Measurements from ENCODE around the gene CDK8. TPM values are rescaled to one million over a fixed set of nuclear protein-coding genes. Genes with fewer than 3 reads are reported as not detected.

The CDK8 gene
- total and polyA plus RNA-seq, 10 of the 15 experiments (the other 5 are each of a cell fraction or from before 2014, with no cell fraction given) = 8.6 to 23.5 (median 12.5) TPM

GRCh38 chr13:26327940-26328725, 74.2 kb downstream of the CDK8 start:
- Histone ChIP-seq H3K79me2 (ENCODE audit: control insufficient read depth, insufficient read depth, low read length) (no peaks in the 10 kb centered on the region; the same call in 1 of the 2 replicates), H3K27me3 (replicated peaks in 1 of 2; ENCODE audit: control insufficient read depth in 2 of 2, insufficient read depth in 2 of 2, low read length in 1 of 2) (no peaks in the 10 kb centered on the region), H3K4me1 (ENCODE audit: control insufficient read depth, insufficient read depth, low read length) (no peaks in the 10 kb centered on the region), H4K20me1 (ENCODE audit: control insufficient read depth, insufficient read depth) (no peaks in the 10 kb centered on the region), H3K36me3 (ENCODE audit: control insufficient read depth in 2 of 2, insufficient read depth in 2 of 2, low read length in 1 of 2) (no peaks in the 10 kb centered on the region), H3K4me3 (no peak overlapping the region), H3K4me2 (ENCODE audit: control insufficient read depth, insufficient read depth) (no peak overlapping the region), H3K27ac (ENCODE audit: control insufficient read depth, insufficient read depth) (no peak overlapping the region), H2AFZ (ENCODE audit: control insufficient read depth, low read depth, low read length) (no peak overlapping the region), H3K9me3 (replicated peaks; ENCODE audit: control insufficient read depth, insufficient read depth, low read length) (no peaks in the 10 kb centered on the region), H3K9ac (ENCODE audit: control insufficient read depth, insufficient read depth, low read length) (no peak overlapping the region)
- ATAC-seq (peak; percentile 31; the same call in 2 of the 3 replicates), DNase-seq (ENCODE audit: low read depth, low spot score) (no peak), FAIRE-seq (no peak)
- in situ Hi-C loops (cut with MboI) (no loop called here), intact Hi-C loops (cut with micrococcal nuclease; ENCODE audit: unreplicated experiment) (loop anchor here (5.0 kb wide), 1 partner anchor 71 kb away; no protein-coding TSS in a partner anchor)
- WGBS (ENCODE audit: insufficient coverage, insufficient replicate concordance, low lambda C conversion rate, missing lambda C conversion rate) = 0% methylated on average over 1 of the region's 1 CpG
- ChIA-PET RAD21 (ENCODE audit: unreplicated experiment) (no interaction called here), POLR2A (no interaction called here), SMC1A (ENCODE audit: uncharacterized antibody, unreplicated experiment) (interaction anchor here (0.7 to 1.4 kb wide), 2 partner anchors 37 to 46 kb away, joined by 3 read pairs; no protein-coding TSS in a partner anchor), CTCF (interaction anchor here (0.7 to 1.4 kb wide), 3 partner anchors 9 to 22 kb away, joined by 3 read pairs; no protein-coding TSS in a partner anchor)
- no TSS peak for BruUV-seq (replicated peaks)
- no peak for TF ChIP-seq SPI1 (IDR thresholded peaks at IDR 0.05; ENCODE audit: borderline replicate concordance, insufficient read depth, low read depth, low read length)
- peak; percentile 60 for TF ChIP-seq RUNX3 (IDR thresholded peaks at IDR 0.05; ENCODE audit: low read length)

GRCh38 chr13:26335158-26335557, 81.2 kb downstream of the CDK8 start:
- Histone ChIP-seq H4K20me1 (ENCODE audit: control insufficient read depth, insufficient read depth) (no peaks in the 10 kb centered on the region), H3K9ac (ENCODE audit: control insufficient read depth, insufficient read depth, low read length) (no peak overlapping the region), H3K79me2 (ENCODE audit: control insufficient read depth, insufficient read depth, low read length) (no peaks in the 10 kb centered on the region; the same call in 1 of the 2 replicates), H2AFZ (ENCODE audit: control insufficient read depth, low read depth, low read length) (no peak overlapping the region), H3K27me3 (replicated peaks in 1 of 2; ENCODE audit: control insufficient read depth in 2 of 2, insufficient read depth in 2 of 2, low read length in 1 of 2) (no peaks in the 10 kb centered on the region), H3K4me3 (no peak overlapping the region), H3K4me1 (ENCODE audit: control insufficient read depth, insufficient read depth, low read length) (no peaks in the 10 kb centered on the region), H3K27ac (ENCODE audit: control insufficient read depth, insufficient read depth) (no peak overlapping the region), H3K36me3 (ENCODE audit: control insufficient read depth in 2 of 2, insufficient read depth in 2 of 2, low read length in 1 of 2) (no peaks in the 10 kb centered on the region), H3K9me3 (replicated peaks; ENCODE audit: control insufficient read depth, insufficient read depth, low read length) (no peaks in the 10 kb centered on the region), H3K4me2 (ENCODE audit: control insufficient read depth, insufficient read depth) (no peak overlapping the region)
- ChIA-PET POLR2A (no interaction called here), RAD21 (ENCODE audit: unreplicated experiment) (no interaction called here), CTCF (no interaction called here), SMC1A (ENCODE audit: uncharacterized antibody, unreplicated experiment) (interaction anchor here (1.0 kb wide), 1 partner anchor 25 kb away, joined by 4 read pairs; no protein-coding TSS in a partner anchor)
- in situ Hi-C loops (cut with MboI) = no loop called here
- WGBS (ENCODE audit: insufficient coverage, insufficient replicate concordance, low lambda C conversion rate, missing lambda C conversion rate) = 90% methylated on average over 5 of the region's 5 CpGs
- ATAC-seq = no peak
- FAIRE-seq = no peak
- no TSS peak for BruUV-seq (replicated peaks)
- DNase-seq (ENCODE audit: low read depth, low spot score) = no peak
- intact Hi-C loops (cut with micrococcal nuclease; ENCODE audit: unreplicated experiment) = no loop called here
- TF ChIP-seq NR2F1 (conservative IDR thresholded peaks at IDR 0.05) (no peak), MEF2A (IDR thresholded peaks at IDR 0.05; ENCODE audit: insufficient read depth, low read depth, low read length) (no peak), MTA2 (IDR thresholded peaks at IDR 0.05; ENCODE audit: low read depth) (no peak), USF1 (IDR thresholded peaks at IDR 0.05; ENCODE audit: borderline replicate concordance, extremely low read length, insufficient read depth, low read depth, low read length) (no peak), TCF12 (IDR thresholded peaks at IDR 0.05; ENCODE audit: low read depth, low read length) (no peak), BMI1 (IDR thresholded peaks at IDR 0.05; ENCODE audit: borderline replicate concordance) (no peak), BACH1 (IDR thresholded peaks at IDR 0.05; ENCODE audit: borderline replicate concordance) (no peak), ZNF622 (IDR thresholded peaks at IDR 0.05) (no peak), TCF7 (IDR thresholded peaks at IDR 0.05; ENCODE audit: borderline replicate concordance) (no peak), SUPT20H (IDR thresholded peaks at IDR 0.05; ENCODE audit: borderline replicate concordance, control insufficient read depth, low read depth, low read length) (no peak), HDGF (IDR thresholded peaks at IDR 0.05) (no peak)

Data from GM12878 (cell line).